ACHN (cell line): ENCODE measurements around the gene SPTBN5.

Source experiments
- DNase-seq: peaks from one replicate; pipeline ENCODE4 v3.0.0-alpha.2; 2015
- in situ Hi-C: cut with HindIII; loops from 2 replicates; pipeline ENCODE4 v1.10.0; 2017; ENCODE audit warnings: low sequenced_read_pairs, low pct_ligation_motif_present, low pct_unique_long_range_greater_than_20kb

The SPTBN5 gene

DNA sequence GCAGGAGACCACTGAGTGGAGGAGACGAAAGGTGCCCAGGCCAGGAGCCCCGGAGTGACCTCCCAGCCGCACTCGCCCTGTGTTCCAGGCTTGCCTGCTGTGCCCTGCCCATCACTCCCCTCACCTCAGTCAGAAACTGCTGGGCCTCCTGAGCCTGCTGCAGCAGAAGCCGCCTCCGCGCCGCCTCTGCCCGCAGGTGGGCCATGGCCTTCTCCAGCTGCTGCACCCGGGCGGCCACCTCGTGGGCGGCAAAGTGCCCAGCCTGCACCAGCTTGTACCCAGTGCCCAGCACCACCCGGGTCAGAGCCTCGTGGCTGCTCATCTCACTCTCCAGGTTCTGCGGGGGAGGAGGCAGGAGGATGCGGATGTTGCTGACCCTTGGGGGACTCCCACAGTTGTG is 37.6 kb downstream of the SPTBN5 start:
- in situ Hi-C loops: no loop called here
- DNase-seq: no peak

DNA sequence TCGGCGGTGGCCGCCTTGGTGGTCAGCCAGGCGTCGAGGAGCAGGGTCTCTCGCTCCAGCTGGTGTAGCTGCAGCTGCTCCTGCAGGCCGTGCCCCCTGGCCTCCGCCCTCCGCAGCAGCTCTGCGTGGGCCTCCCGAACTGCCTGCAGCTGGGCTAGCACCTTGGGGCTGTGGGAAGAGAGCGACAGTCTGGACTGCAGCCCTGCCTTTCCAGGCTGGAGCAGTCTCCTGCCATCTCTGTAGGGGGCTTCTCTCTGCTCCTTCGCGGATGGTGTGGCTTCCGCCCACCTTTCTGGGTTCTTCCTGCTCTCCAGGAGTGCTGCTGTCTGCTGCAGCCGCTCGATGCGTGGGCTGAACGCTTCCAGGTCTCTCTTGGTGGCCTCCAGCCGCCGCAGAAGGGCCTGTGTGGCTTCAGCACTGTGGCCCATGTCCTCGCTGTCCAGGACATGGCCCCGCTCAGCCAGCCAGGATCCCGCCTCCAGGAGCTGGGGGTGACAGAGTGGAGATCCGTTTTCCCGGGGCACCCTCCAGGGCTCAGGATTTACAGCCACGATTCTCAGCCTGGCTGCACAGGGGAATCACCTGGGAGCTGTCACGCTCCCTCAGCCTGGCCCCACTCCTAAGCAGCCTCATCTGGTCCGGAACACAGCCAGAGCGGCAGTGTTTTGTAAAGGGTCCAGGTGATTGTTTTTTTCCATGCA is 38.4 kb downstream of the SPTBN5 start:
- no peak for DNase-seq
- in situ Hi-C loops: no loop called here

DNA sequence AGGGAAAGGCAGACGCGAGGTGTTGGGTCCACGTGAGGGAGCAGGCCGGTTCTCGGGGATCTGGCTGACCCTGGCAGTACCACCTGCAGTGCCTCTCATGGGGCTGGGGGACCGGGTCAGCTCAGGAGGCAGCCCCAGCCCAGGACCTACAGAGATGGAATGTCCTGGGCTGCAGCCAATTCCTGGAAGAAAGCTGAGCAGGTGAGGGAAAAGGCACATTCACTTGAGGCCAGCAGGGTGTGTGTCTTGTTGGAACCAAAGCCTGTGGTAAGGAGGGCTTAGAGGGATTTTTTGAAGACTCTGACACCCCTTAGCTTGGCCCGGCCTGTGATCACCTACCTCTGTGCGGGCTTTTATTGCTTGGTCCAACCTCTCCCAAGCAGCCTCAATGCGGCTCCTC is 39.4 kb downstream of the SPTBN5 start:
- in situ Hi-C loops: no loop called here
- DNase-seq: no peak

DNA sequence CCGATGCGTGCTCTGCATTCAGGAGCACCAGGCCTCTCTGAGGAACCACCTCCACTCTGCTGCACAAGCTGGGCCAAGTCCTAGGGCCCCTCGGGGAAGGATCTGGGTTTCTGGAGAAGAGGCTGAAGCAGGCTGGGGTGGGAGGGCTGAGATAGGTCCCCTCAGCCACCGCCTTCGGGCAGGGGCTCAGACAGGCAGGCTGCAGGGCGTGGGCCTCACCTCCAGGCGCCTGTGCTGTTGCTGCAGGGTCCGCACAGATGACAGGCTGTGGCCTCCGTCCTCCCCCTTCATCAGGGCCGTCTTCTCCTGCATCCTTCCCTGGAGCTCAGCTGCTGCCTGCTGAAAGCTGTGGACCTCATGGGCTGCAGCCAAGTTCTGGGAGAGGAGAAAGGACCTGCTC is 40.0 kb downstream of the SPTBN5 start:
- no peak for DNase-seq

DNA sequence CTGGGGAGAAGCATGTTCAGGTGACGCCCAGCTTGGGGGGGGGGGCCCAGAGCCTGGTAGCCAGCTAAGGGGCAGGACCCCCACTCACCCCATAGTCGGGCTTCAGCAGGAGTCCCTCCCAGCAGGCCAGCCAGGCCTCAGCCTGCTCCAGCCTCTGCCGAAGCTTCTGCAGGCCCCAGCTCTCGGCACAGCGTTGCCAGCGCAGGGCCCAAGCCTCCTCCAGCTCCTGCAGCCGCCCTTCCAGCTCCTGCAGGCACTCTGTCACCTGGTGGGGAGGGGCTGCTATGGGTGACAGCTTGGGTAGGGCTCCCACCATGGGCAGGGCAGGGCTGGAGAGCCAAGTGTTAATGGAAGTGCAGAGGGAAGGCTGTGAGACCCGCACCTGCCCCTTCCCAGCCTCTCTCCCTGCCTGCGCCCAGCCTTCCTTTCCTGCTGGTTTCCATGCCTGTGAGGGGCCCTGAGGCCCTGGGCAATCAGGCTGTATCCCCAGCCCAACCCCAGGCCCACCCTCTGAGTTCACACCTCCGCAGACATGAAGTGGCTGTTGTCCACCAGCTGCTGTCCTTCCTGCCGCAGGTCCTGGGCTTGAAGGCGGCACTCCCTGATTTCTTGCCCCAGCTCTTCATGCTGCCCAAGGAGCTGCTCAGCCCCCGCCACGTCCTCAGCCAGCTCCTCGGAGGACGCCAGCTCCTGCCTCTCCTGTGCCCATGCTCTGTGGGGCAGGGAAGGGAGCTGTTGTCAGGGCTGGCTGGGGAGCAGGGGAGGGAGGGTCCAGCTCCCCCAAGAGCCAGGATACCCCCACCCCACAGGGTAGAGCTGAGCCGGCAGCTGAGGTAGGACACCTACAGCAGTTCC is 40.9 kb downstream of the SPTBN5 start:
- no peak for DNase-seq
- in situ Hi-C loops: no loop called here

More for the DNA sequence above, 40.0 kb downstream of the SPTBN5 start:
- in situ Hi-C loops: no loop called here

DNA sequence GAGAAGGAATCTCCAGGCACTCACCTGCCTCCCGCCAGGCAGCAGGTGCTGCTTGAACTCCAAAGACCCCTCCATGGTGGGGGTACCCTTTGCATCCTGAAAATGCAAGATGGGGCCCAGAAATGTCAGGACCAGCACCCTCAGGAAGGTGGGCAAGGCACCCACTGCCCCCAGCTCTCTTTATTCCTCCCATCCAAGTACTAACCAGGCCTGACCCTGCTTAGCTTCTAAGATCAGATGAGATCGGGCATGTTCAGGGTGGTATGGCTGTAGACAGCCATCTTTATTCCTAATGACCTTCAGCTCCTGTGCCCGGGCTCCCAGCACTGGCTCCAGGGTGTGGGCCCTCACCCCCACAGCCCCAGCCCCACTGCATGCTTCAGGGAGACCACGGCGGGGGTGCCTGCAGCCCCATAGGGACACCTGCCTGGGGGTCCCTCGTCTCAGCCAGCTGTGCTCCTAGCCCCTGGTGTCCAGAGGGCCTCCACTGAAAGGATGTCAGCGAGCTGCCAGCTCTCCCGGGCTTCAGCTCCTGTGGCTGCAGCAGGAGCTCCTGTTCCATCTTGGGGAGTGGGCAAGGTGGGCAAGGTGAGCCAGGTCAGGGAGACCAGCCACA is 42.0 kb downstream of the SPTBN5 start:
- in situ Hi-C loops: no loop called here
- no peak for DNase-seq

DNA sequence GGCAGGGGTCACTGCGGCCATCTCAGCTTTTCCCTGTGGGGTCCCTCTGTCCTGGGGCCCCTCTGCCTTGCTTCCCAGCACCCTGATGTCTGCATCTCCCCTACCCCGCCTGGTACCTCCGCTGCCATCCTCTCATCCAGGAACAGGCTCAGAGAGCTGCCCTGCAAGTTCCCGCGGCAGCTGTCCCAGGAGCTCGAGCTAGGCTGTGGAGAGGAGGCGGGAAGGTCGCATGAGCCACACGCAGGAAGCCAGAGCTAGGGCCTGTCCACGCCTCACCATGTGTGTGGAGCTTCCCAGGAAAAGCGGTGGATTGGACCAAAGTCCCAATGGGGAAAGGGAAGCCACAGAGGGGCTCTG is 42.7 kb downstream of the SPTBN5 start:
- in situ Hi-C loops: no loop called here
- DNase-seq: no peak

DNA sequence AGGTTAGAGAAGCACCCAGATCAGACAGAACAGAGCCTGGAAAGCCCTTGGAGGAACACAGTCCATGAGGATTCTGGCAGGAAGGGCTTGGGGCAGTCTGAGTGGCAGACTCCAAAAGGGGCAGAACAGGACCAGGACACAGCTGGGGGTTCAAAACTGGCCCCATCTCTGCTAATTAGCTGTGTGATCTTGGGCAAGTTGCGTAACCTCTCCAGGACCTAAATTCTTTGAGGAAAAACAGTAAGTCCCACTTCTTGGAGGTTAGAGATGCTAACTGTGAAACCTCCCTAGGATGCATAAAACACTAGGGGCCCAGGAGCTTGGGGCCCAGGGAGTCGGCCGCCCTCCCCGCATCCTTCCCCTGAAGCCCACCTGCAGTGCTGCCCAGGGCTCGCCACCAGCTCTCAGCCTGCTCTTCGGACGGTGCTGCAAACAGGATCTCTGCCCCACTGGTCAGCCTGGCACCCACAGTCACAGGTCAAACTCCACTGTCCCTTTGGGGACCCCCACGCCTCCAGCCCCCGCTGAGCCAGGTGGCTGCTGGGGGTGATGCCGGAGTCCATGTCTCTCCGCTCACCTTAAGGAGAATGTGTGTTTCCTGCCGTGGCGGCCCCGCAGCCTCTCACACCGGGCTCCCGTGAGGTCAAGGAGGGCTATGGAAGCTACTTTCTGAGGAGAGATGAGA is 43.2 kb downstream of the SPTBN5 start:
- in situ Hi-C loops: no loop called here
- no peak for DNase-seq

DNA sequence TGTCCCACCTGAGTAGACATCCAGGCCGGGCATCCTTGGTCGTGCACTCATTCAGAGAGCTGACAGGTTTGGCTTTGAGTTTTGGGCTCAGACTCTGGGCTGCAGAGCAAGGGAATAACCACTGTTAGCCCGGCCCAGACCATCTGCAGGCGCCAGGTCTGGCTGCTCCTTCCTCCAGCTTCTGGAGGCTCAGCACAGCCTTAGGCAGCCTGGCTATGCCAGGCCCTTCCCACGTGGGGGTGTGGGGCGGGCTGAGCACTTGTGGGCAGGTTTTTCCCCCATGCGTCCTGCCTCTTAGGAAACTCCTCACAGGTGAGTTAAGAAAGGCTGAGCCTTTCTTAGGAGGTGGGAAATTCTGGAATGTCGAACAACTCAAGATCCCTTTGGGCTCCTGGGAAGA is 44.0 kb downstream of the SPTBN5 start:
- in situ Hi-C loops: no loop called here
- DNase-seq: no peak

DNA sequence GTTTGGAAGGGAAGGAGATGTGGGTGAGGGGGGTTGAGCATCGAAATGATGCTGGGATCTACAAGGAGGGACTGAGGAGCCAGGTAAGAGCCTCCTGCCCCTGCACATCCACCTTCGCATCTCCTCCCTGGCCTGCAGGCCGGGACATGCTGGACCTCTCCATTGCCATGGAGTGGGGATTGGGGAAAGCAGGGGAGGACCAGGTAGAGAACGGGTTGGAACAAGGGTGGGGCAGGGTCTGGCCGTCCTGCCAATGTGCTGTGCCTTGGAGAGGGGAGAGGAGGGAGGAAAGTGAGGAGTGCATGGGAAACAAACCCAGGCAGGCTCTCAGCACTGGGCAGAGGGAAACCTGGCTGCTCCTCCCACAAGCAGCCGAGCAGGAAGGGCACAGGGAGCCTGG is 44.6 kb downstream of the SPTBN5 start:
- in situ Hi-C loops: no loop called here
- DNase-seq: no peak

DNA sequence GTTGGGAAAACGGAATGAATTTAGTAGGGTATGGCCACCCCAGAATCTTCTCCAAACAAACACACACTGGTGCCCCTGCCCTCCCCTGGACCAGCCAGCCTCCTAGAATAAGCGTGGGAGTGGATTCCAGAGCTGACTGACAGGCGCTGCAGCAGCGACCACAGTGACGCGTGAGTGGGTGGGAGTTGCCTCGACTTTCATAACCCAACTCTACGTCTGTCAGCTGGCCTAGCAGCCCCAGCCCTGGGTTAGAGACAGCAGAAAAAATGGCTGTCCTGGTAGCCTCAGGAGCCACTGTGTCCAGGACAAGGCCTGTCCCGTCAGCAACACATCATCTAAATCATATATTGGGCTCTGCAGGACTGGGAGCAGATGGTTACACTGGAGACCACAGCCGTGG is 45.2 kb downstream of the SPTBN5 start:
- in situ Hi-C loops: no loop called here
- no peak for DNase-seq

DNA sequence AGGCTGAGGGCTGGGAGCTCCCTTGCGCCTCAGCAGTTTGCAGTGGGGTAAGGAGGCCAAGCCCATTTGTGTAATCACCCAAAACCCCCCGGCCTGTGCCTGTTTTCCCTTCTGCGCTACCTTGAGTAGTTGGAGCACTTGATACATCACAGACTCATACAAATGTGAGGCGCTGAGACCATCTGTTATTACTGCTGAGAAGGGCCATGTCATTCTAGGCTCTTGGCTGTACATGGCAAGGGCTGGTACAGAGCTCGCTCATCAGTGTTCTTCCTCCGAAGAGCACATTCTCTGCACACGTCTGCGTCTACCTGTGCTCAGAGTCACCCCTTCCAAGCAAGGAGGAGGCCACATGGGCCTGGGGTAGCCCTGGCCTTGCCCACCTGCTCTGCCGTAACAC is 45.9 kb downstream of the SPTBN5 start:
- no peak for DNase-seq
- in situ Hi-C loops: no loop called here

DNA sequence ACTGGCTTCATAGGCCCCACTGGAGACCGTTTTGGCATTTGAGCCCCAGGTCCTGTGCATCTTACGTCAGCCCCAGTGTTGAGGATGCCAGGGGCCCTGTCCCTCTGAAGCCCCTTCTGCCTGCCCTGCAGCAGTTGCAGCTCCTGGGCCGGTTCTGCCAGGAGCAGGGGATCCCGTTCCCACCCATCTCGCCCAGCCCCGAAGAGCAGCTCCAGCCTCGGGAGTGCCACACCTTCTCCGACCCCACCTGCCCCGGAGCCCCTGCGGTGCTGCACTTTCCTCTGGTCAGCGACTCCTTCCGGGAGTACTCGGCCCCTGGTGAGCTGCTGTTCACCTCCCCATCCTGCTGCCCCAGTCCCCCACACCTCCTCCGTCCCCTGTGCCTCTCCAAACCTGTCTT is 46.6 kb downstream of the SPTBN5 start:
- in situ Hi-C loops: no loop called here
- no peak for DNase-seq

DNA sequence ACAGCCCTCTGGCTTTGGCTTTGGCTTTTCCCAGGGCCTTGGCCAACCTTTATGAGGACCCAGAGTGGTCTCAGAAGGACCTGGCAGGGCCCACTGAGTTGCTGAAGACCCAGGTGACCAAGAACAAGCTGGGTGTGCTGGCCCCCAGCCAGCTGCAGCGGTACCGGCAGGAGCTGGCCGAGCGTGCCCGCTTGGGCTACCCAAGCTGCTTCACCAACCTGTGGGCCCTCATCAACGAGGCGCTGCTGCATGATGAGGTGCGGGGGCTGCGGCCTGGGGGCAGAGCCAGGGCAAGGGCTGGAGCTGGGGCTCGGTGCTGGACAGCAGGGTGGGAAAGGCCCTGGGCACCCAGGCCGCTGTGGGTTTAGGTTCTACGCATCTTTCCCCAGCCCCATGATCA is 49.0 kb downstream of the SPTBN5 start:
- in situ Hi-C loops: no loop called here
- no peak for DNase-seq

DNA sequence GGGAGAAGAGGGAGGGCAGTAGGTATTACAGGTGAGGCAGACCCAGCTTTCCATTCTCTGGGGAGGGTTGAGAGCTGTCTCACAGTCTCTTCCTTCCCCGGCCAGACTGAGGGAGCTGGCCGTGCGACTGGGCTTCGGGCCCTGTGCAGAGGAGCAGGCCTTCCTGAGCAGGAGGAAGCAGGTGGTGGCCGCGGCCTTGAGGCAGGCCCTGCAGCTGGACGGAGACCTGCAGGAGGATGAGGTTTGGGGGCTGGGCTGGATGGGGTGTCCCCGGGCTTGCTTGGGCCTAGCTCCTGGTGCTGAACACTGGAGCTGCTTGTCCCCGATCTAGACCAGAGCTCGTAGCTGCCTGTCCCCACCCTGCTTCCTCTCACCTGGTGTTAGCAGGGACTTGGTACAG is 50.3 kb downstream of the SPTBN5 start:
- in situ Hi-C loops: no loop called here
- no peak for DNase-seq

DNA sequence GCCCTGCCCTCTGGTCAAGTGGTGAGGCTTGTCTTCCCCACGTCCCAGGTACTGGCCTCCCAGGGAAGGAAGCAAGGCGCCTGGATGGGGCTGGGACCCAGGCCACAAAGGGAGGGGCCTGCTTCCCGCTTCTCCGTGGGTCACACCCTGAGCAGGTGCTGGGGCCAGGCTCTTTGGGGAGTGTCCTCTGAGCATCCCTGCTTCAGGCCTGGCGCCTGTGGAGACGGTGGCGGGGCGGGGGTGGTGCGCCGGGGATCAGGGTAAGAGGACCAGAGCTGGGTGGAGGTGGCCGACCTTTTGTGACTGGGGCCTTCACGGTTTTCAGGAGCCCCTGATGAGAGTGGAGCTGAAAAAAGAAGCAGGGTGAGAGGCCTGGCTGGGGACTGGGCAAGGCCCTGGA is 51.6 kb downstream of the SPTBN5 start:
- DNase-seq: no peak
- in situ Hi-C loops: no loop called here

DNA sequence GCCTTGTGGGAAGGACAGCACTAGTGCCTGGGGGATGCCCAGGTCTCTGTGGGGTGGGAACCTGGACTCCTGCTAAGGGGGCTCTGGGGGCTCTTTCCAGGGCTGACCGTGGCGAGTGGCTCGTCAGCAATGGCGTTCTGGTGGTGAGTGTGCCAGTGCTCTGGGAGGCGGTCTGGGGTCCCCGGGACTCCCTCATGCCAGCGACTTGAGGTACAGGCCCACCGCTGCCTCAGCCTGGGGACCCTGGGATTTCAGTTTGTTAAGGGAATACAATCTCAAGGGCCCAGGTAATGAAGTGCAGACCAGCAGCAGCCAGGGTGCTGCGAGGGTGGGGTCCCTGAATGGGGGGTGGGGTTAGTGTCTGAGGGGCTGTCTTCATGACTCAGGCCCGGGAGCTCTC is 52.7 kb downstream of the SPTBN5 start:
- in situ Hi-C loops: no loop called here
- no peak for DNase-seq

DNA sequence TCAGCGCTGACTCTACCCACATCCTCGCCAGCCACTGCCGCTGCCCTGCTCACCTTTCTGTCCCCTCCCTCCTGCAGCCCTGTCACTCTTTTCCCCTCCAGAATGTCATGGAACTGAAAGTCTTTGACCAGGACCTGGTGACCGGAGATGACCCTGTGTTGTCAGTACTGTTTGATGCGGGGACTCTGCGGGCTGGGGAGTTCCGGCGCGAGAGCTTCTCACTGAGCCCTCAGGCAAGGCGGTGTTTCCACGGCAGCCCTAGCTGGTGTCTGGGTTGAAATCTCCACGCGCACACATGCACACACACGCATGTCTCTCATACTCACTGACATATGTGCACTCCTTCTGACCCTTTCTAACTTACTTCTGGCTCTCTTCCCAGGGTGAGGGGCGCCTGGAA is 53.2 kb downstream of the SPTBN5 start:
- no peak for DNase-seq
- in situ Hi-C loops: no loop called here

DNA sequence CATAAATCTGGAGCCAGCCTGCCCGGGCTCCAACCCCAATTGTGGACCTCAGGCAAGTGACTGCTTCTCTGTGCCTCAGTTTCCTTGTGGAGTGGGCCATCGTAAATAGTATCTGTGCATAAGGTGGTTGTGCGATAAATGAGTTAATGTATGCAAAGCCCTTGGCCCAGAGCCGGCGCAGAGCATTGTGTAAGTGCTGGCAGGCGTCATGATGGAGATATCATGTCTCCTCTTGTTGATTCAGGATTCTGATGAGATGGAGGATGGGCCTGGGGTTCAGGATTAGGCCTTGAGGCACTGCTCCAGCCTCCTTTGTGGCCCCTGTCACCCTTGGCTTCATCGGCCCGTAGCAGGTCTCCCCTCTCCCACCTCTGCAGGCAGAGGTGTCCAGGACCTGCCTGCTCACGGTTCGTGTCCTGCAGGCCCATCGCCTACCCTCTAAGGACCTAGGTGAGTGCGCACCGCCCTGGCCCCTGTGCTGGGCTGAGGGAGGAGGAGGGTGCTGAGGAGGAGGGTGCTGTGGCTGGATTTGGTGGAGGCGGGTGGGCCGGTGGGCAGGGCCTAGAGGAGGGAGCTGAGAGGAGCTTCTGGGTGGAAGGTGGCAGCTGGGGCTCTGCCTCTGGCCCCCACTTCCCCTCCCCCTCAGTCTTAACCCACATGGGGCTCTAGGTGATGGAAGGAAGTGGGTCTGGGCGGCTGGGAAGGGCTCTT is 53.9 kb downstream of the SPTBN5 start:
- no peak for DNase-seq
- in situ Hi-C loops: no loop called here
